SJCRH30 (cell line): ENCODE results near the gene TRPM2. TPM values are rescaled to one million over a fixed set of nuclear protein-coding genes. Genes with fewer than 3 reads are reported as not detected.
"Not testable (repeated sequence)": the region's sequence is repeated elsewhere in the genome, so short reads cannot be mapped to it uniquely, and the experiment has no call there.

Experiments
- DNase-seq, 2 experiments: peaks; one replicate each; pipeline ENCODE4 v3.0.0-alpha.2; 2015 to 2020
- H3K27ac ChIP-seq: fragments of 250-450 bp; sonication (Bioruptor Pico); 2 replicates; pipeline ENCODE4 v1.5.1; 2020; ENCODE audit warnings: mild to moderate bottlenecking, moderate library complexity
- H3K27me3 ChIP-seq: fragments of 250-450 bp; sonication (Bioruptor Pico); 2 replicates; pipeline ENCODE4 v1.5.1; 2020; ENCODE audit warnings: mild to moderate bottlenecking, moderate library complexity
- H3K36me3 ChIP-seq: fragments of 250-450 bp; sonication (Bioruptor Pico); 2 replicates; pipeline ENCODE4 v1.5.1; 2020; ENCODE audit warnings: mild to moderate bottlenecking, moderate library complexity
- H3K4me1 ChIP-seq: fragments of 250-450 bp; sonication (Bioruptor Pico); 2 replicates; pipeline ENCODE4 v1.5.1; 2020; ENCODE audit warnings: mild to moderate bottlenecking, moderate library complexity
- H3K4me3 ChIP-seq: fragments of 250-450 bp; sonication (Bioruptor Pico); 2 replicates; pipeline ENCODE4 v1.5.1; 2020; ENCODE audit warnings: mild to moderate bottlenecking, moderate library complexity
- H3K9me3 ChIP-seq: fragments of 250-450 bp; sonication (Bioruptor Pico); replicated peaks from 2 replicates; pipeline ENCODE4 v1.5.1; 2020; ENCODE audit warnings: mild to moderate bottlenecking, moderate library complexity
- total RNA-seq: library from RNA; depleted of rRNA; stranded (reverse); fragments of >200 nt; shearing (Covaris generic); gene quantifications from 2 replicates; pipeline ENCODE4 v1.2.3, GENCODE V29; 2014

The TRPM2 gene
- total RNA-seq, 1 experiment from 2014 or later = 0.87 TPM

DNA sequence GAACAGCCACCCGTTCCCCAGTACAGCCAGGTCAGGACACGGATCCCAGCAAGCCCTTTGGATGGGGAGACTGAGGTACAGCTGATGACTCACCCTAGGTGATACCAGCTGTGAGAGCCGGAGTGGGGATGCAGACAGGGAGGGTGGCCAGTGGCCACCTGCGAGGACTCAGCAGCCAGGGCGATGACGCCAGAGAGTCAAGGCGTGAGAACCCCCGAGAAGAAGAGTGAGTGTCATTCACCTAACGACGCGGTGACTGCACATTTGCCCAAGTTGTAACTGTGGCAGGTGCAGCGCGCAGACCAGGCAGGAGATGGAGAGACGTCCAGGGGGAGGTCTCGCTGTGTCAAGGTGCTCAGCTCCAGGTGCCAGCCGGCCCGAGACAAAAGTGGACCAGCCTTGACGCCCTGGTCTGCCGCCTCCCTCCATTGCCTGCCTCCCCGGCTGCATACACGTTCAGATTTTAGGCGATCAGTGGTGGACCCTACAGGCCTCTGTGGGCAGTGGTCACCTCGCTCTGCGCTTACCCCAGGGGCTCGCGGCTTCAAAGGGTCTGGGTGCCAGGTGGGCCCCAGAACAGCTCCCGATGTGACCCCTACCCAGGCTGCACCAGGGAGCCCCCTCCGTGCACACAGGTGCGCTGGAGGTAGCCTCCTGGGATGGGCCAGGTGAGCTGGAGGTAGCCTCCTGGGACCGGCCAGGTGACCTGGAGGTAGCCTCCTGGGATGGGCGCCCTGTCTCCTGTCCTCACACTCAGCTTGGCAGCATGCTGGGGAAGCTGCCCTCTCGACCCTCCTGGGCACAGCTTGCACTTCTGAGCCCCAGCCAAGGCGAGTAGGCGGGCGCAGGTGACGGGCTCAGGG lies 113.8 kb downstream of the TRPM2 start:
- no peak overlapping the region for H3K27ac ChIP-seq
- no peaks in the 10 kb centered on the region for H3K9me3 ChIP-seq
- no peak overlapping the region for H3K4me3 ChIP-seq
- no peaks in the 10 kb centered on the region for H3K36me3 ChIP-seq
- no peak for DNase-seq
- 0 out of 2 replicates have a peak, but pooled peaks cover 2% of the 10 kb centered on the region for H3K4me1 ChIP-seq
- H3K27me3 ChIP-seq = no peaks in the 10 kb centered on the region

DNA sequence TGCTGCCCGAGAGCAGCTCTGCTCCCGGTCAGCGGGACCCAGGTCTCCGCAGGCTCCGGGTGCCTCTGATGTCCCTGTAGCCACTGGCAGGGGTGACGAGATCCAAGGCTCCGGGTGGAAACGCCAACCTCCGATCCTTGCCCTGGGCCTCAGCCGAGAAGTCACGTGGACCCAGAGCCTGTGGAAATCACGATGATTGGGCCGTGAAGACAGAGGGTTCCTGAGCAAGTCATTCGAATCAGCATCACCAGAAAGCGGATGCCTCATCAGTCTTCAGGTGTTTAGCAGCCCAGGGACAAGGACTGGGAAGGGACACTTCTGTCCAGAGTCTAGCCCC lies 114.4 kb downstream of the TRPM2 start:
- no peak for DNase-seq
- H3K4me1 ChIP-seq = no peaks in the 10 kb centered on the region
- H3K27me3 ChIP-seq = no peaks in the 10 kb centered on the region
- H3K4me3 ChIP-seq = no peak overlapping the region
- H3K9me3 ChIP-seq = no peaks in the 10 kb centered on the region
- H3K27ac ChIP-seq = no peak overlapping the region
- no peaks in the 10 kb centered on the region for H3K36me3 ChIP-seq

DNA sequence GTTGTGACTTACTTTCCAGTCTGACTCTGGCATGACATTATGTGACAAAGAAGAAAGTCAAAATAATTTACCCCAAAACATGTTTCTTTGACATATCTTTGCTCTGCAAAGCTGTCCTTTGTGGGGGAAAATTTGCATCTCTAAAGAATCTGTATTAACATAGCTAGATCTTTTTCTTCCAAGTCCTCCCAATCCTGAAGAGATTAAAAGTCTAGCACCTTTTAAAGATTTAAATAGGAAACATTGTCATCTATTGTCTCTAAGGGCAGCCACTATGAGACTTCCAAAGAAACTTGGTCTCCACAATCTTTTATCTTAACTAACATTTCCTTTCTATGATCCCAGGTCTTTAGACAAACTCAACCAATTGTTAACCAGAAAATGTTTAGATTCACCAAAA lies 117.9 kb downstream of the TRPM2 start:
- H3K36me3 ChIP-seq = no peaks in the 10 kb centered on the region
- no peaks in the 10 kb centered on the region for H3K9me3 ChIP-seq
- no peaks in the 10 kb centered on the region for H3K4me1 ChIP-seq
- H3K27ac ChIP-seq = no peak overlapping the region
- no peaks in the 10 kb centered on the region for H3K27me3 ChIP-seq
- no peak overlapping the region for H3K4me3 ChIP-seq
- DNase-seq = no peak

- no peak overlapping the region for H3K4me3 ChIP-seq
- no peak overlapping the region for H3K27ac ChIP-seq
- H3K4me1 ChIP-seq = no peaks in the 10 kb centered on the region
- no peak for DNase-seq
- H3K9me3 ChIP-seq = no peaks in the 10 kb centered on the region
- no peaks in the 10 kb centered on the region for H3K36me3 ChIP-seq
- no peaks in the 10 kb centered on the region for H3K27me3 ChIP-seq
Measured at GRCh38 chr21:44471996-44472395, 118.6 kb downstream of the TRPM2 start.

- Histone ChIP-seq H3K27me3 (no peaks in the 10 kb centered on the region), H3K4me1 (no peaks in the 10 kb centered on the region), H3K9me3 (no peaks in the 10 kb centered on the region), H3K36me3 (no peaks in the 10 kb centered on the region), H3K4me3 (no peak overlapping the region), H3K27ac (no peak overlapping the region)
- DNase-seq = no peak
Measured at GRCh38 chr21:44473915-44474555, 120.6 kb downstream of the TRPM2 start.

DNA sequence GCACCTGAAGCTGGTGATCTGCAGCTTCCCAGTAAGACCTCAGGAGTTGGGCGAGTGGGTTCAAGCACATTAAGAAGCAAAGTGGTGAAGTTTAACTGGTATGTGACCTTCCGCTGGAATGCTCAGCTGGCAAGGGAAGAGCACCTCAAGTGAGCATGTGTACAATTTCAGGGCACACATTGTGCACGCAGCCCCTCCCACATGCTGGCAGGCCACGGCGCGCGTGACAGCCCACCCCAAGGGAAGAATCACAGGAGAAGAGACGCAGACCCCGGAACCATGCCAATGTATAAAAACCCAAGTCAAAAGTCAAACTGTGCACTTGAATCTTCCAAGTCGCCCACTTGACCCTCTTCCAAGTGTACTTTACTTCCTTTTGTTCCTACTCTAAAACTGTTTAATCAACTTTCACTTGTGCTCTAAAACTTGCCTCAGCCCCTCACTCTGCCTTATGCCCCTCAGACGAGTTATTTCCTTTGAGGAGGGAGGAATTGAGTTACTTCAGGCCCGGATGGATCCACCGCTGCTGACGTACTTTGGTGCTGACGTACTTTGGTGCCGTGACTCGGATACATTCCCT lies 121.9 kb downstream of the TRPM2 start:
- Histone ChIP-seq H3K4me1 (no peaks in the 10 kb centered on the region), H3K36me3 (no peaks in the 10 kb centered on the region), H3K4me3 (no peak overlapping the region), H3K9me3 (no peaks in the 10 kb centered on the region), H3K27me3 (no peaks in the 10 kb centered on the region), H3K27ac (no peak overlapping the region)
- no peak for DNase-seq

DNA sequence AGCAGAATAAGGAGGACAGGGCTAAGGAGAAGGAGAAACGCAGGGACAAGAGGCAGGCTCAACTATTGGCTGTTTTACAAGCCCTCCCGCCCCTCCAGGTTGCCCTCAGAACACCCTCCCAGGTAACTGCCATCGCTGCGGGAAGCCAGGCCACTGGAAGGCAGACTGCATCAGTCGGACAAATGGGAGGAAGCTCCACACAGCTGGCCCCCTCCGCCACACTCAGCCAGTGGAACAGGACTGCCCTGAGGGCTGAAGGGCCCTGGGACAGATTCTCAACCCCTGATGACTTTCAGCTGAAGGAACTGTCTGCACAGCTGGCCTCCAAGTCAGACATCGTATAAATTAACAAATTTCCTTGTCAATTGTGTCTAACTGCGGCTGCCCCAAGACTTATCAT lies 123.7 kb downstream of the TRPM2 start:
- no peak overlapping the region for H3K4me3 ChIP-seq
- H3K9me3 ChIP-seq = no peaks in the 10 kb centered on the region
- no peak overlapping the region for H3K27ac ChIP-seq
- peak in 1 of 2 experiments; percentile 14 for DNase-seq
- H3K36me3 ChIP-seq = no peaks in the 10 kb centered on the region
- H3K4me1 ChIP-seq = no peaks in the 10 kb centered on the region
- H3K27me3 ChIP-seq = no peaks in the 10 kb centered on the region

GRCh38 chr21:44477712-44478111 lies 124.3 kb downstream of the TRPM2 start:
- Histone ChIP-seq H3K4me3 (no peak overlapping the region), H3K9me3 (no peaks in the 10 kb centered on the region), H3K4me1 (no peaks in the 10 kb centered on the region), H3K36me3 (no peaks in the 10 kb centered on the region), H3K27ac (no peak overlapping the region), H3K27me3 (no peaks in the 10 kb centered on the region)
- no peak for DNase-seq

DNA sequence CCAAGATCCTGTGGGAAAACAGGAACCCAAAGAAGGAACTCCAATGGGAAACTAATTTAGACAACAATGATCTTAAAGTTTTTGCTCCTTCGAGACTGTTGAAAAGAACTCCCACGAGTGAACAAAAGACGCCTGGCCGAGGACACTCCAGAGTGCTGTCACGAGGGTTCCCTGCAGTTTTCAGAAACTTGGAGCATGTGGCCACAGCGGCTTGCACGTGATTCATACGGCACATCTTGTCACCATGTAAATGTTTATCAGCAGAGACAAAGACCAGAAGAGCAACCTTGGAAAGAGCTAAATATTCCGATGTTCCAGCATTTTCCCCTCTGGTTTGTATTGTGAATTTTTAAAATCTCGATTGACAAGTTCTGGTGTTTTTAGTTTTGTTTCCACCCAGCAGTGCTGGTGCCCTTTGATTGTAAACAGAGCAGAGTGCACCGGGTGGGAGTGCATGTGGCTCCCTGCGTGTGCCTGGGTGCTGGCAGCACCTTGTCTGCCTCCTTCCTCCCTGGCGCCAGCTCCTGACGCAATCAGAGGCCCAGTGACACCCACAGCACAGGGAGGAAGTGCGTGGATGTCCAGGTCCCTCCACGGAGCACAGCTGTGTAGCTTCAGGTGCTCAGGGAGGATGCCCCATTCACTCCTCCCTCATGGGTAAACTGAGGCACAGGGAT lies 124.8 kb downstream of the TRPM2 start:
- no peak for DNase-seq
- Histone ChIP-seq H3K4me3 (no peak overlapping the region), H3K9me3 (no peaks in the 10 kb centered on the region), H3K4me1 (no peaks in the 10 kb centered on the region), H3K36me3 (no peaks in the 10 kb centered on the region), H3K27me3 (no peaks in the 10 kb centered on the region), H3K27ac (no peak overlapping the region)

- Histone ChIP-seq H3K4me1 (no peaks in the 10 kb centered on the region), H3K27me3 (no peaks in the 10 kb centered on the region), H3K4me3 (no peak overlapping the region), H3K9me3 (no peaks in the 10 kb centered on the region), H3K27ac (no peak overlapping the region), H3K36me3 (no peaks in the 10 kb centered on the region)
- no peak for DNase-seq
Measured at GRCh38 chr21:44478801-44479167, 125.4 kb downstream of the TRPM2 start.

GRCh38 chr21:44479556-44480199 lies 126.3 kb downstream of the TRPM2 start:
- DNase-seq = peak; percentile 35 to 37

GRCh38 chr21:44480200-44481053 lies 127.0 kb downstream of the TRPM2 start:
- H3K4me1 ChIP-seq = no peaks in the 10 kb centered on the region
- H3K9me3 ChIP-seq = no peaks in the 10 kb centered on the region
- H3K36me3 ChIP-seq = no peaks in the 10 kb centered on the region
- no peak for DNase-seq
- H3K27ac ChIP-seq = no peak overlapping the region
- no peak overlapping the region for H3K4me3 ChIP-seq
- H3K27me3 ChIP-seq = no peaks in the 10 kb centered on the region

More at GRCh38 chr21:44479556-44480199, 126.3 kb downstream of the TRPM2 start:
- not testable (repeated sequence) for H3K36me3 ChIP-seq, H3K9me3 ChIP-seq, H3K27ac ChIP-seq, H3K27me3 ChIP-seq, H3K4me1 ChIP-seq, H3K4me3 ChIP-seq

DNA sequence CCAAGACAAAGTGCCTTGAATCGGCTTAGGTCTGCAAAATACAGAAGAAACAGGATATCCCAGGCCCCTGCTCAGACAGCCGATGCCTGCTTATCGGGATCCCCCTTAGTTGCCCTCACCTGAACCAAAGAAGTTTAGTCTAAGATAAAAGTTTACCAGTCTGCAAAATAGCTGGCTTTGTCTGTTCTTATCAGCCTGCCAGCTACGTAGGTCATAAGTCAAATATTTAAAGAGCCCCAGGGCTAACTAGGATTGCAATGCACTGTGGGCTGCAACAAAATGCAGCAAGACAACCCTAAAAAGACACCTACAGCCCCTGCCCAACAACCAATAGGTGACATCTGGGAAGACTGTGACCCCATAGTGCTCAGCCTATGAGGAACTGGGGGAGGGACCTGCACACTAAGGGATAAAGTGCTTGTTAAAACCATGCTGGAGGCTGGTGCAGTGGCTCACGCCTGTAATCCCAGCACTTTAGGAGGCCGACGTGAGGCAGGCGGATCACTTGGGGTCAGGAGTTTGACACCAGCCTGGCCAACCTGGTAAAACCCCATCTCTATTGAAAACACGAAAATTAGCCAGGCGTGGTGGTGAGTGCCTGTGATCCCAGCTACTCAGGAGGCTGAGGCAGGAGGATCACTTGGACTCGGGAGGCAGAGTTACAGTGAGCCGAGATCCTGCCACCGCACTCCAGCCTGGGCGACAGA lies 129.3 kb downstream of the TRPM2 start:
- Histone ChIP-seq H3K4me3 (no peak overlapping the region), H3K9me3 (no peaks in the 10 kb centered on the region), H3K27me3 (no peaks in the 10 kb centered on the region), H3K27ac (no peak overlapping the region), H3K4me1 (no peaks in the 10 kb centered on the region), H3K36me3 (no peaks in the 10 kb centered on the region)
- no peak for DNase-seq
